Neural cell (in vitro differentiated cells): Measurements from ENCODE around the gene PGAP3.

Experiments used
- CTCF ChIP-seq: fragments of 450-650 bp; IDR thresholded peaks from 2 replicates; pipeline ENCODE4 v1.5.1; 2014; ENCODE audit warnings: antibody characterized with exemption, mild to moderate bottlenecking, moderate library complexity; ENCODE audit not compliant: poor library complexity, severe bottlenecking
- MXI1 ChIP-seq: fragments of 450-650 bp; conservative IDR thresholded peaks from 2 replicates; pipeline ENCODE4 v1.6.1; 2014; ENCODE audit warnings: antibody characterized with exemption, mild to moderate bottlenecking; ENCODE audit not compliant: poor library complexity, severe bottlenecking
- POLR2AphosphoS5 ChIP-seq: IDR thresholded peaks from 2 replicates; pipeline ENCODE4 v1.6.1; 2012
- RAD21 ChIP-seq: fragments of 450-650 bp; conservative IDR thresholded peaks from 2 replicates; pipeline ENCODE4 v1.6.1; 2014; ENCODE audit warnings: antibody characterized with exemption, mild to moderate bottlenecking, moderate library complexity

- TF ChIP-seq CTCF, result no peak
- no peak for TF ChIP-seq MXI1
- TF ChIP-seq RAD21, result no peak
- no peak for TF ChIP-seq POLR2AphosphoS5
Measured at GRCh38 chr17:39675390-39676082, 12.3 kb downstream of the PGAP3 start.
